HG02981 (cell line): ENCODE measurements around the gene UGT2B10.

Experiments
- ATAC-seq: cut with Tn5 transposase; IDR thresholded peaks from one replicate; pipeline ENCODE4 v1.9.1; 2021; ENCODE audit warnings: mild to moderate bottlenecking, moderate library complexity; ENCODE audit not compliant: unreplicated experiment

UGT2B10 gene

GRCh38 chr4:68869274-68869773 is 53.5 kb downstream of the UGT2B10 start:
- ATAC-seq: no peak

GRCh38 chr4:68871809-68872642 is 56.2 kb downstream of the UGT2B10 start:
- no peak for ATAC-seq

DNA sequence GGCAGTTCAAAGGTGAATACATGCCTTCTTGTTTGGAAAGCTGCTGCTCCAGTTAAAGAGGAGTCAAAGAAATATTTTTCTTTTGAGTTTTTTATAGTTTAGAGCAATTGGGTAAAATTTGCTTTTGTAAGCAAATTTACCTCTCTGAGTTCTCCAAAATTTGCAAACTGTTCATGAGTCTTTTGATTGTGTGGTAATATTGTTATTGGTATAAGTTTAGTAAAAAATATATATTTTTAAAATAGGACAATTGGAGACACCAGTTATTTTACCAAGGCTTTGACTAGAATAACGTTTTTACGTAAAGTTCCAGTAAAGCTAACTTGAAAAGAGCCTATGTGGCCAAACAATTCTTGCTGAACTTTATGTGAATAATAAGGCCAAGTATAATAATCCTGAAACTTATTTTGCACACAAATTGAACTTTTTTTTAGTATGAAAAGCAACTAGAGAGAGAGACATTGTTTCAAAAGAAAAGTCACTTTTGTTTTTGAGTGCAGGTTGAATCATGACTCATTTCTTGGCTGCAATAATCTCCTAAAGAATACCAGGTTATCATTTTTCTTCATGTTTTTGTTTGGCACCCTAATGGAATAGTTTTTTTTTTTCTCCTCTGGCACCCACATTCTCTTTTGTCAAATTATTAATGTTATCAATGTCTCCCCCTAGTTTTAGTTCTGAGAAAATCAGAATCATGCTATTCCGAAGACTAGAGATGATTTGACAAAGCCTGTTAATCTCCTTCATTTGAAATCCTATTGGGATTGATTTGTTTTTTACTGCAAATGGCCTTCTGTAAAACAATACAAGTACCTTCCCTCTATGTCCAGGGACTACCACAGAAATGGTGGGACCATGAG is 57.1 kb downstream of the UGT2B10 start:
- ATAC-seq: no peak

- no peak for ATAC-seq
These were observed 58.7 kb downstream of the UGT2B10 start for GRCh38 chr4:68874507-68874906.

GRCh38 chr4:68877555-68877954 is 61.8 kb downstream of the UGT2B10 start:
- ATAC-seq: no peak

- no peak for ATAC-seq
These were observed 62.3 kb downstream of the UGT2B10 start for GRCh38 chr4:68878048-68878447.
